Spleen (tissue), 7 donors: ENCODE measurements around the gene PTPRE.

Experiments used
- CTCF ChIP-seq, 11 experiments: fragments of 200-600 bp in 7 of 11; fragments of 450-650 bp in 4 of 11; sonication (generic) in 4 of 11; IDR thresholded peaks in 8 of 11; conservative IDR thresholded peaks in 3 of 11; 1 replicate in 7 of 11; 2 replicates in 4 of 11; pipeline versions ENCODE4 v1.4.0 to v1.8.0; 2016 to 2021; ENCODE audit warnings: antibody characterized with exemption in 11 of 11, inconsistent platforms in 4 of 11, mild to moderate bottlenecking in 1 of 11
- POLR2A ChIP-seq, 3 donors: fragments of 450-650 bp; IDR thresholded peaks; one replicate each; pipeline ENCODE4 v1.5.1; 2017; ENCODE audit warnings: antibody characterized with exemption in 3 of 3, mild to moderate bottlenecking in 1 of 3
- POLR2AphosphoS5 ChIP-seq, 3 donors: sonication (generic); formaldehyde crosslinking; IDR thresholded peaks; one replicate each; pipeline ENCODE4 v1.5.1; 2017; ENCODE audit warnings: antibody characterized with exemption in 3 of 3
- donor health status: DM: no; HTN: no; CAD: no; lungs with moderate emphysema.
- donor health status: DM: no; HTN: no; CAD: no.
- donor health status: DM: no; HTN: no; CAD: no.

- TF ChIP-seq CTCF (IDR thresholded peaks at IDR 0.05 in 8 of 11, conservative IDR thresholded peaks at IDR 0.05 in 3 of 11) (no peak), POLR2AphosphoS5 (IDR thresholded peaks at IDR 0.05) (no peak), POLR2A (IDR thresholded peaks at IDR 0.05) (no peak)
Measured at GRCh38 chr10:127875449-127875765, 31.5 kb upstream of the PTPRE start.
